GM19455 (cell line): Measurements from ENCODE around the gene SGCA.

Experiments
- ATAC-seq: cut with Tn5 transposase; IDR thresholded peaks from one replicate; pipeline ENCODE4 v1.9.1; 2021; ENCODE audit not compliant: unreplicated experiment

Gene SGCA

DNA sequence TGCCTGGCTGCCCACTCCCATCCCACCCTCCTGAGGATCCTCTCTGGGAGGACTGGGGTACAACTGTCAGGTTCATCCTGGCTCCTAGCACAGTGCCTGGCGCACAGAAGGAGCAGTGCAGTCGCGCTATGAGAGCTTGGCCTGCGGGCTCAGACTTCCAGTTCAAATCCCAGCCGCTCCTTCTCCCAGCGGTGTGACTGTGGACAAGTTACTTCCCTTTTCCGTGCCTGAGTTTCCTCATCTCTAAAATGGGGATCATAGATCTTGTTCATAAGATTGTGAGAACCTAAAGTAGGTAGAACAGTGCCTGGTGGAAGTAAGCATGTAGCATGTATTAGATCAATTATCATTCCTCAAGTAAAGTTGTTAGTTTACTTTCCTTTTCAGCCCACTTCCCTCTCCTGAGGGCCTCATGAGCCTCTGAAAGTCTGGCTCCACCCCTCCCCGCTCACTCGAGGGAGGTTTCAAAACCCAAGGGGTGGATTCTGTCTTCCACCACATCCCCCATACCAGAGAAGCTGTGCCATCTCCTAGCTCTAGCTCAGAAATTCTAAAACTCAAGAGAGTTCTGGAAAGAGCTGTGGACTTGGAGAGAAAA is 55.6 kb downstream of the SGCA start:
- no peak for ATAC-seq

DNA sequence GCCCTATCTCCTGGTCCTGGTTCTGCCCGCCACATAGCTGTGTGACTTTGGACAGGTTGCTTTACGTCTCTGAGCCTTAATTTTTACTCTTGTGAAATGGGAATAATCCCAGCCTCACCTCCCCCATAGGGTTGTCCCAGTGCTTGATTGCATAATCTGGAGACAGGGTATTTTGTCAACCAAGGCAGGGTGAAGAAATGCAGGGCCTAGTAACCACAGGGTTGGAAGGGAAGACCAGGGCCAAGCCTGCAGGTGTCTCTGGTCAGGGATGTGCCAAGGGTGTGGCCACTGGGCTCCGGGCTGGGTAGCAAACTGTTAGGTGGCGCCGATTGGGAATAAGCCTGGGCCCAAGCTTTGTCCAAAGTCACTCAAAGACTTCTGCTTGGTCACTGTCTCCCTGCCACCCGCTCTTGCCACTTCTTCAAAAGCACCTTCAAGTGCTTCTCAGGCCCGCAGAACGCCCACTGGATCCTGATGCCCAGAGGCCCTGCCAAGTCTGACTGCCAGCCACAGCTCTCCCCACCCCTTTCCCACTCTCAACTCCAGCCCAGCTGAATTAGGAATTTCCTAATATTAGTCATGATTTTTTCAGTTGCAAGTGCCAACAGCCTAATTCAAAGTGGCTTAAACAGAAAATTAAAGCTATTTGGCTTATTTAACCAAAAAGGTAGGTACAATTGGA is 56.2 kb downstream of the SGCA start:
- no peak for ATAC-seq

DNA sequence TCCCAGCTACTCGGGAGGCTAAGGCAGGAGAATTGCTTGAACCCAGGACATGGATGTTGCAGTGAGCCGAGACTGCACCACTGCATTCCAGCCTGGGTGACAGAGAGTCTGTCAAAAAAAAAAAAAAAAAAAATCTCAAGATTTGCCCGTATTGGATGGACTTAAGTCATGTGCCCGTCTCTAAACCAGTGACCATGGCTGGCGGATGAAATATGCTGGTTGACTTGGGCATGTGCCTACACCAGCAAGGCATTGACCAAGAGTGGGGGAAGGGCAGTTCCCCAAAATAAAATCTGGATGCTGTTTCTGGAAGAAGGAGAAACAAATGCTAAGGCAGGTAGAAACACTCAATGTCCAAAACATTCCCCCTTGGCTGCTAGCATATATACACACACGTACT is 57.1 kb downstream of the SGCA start:
- no peak for ATAC-seq
